GM04504 (cell line): ENCODE measurements around the gene COL2A1.

Experiments
- DNase-seq: peaks from one replicate; pipeline ENCODE4 v3.0.0-alpha.2; 2012; ENCODE audit warnings: low read depth

The COL2A1 gene

GRCh38 chr12:47944685-47945340 is 59.5 kb downstream of the COL2A1 start:
- DNase-seq: no peak

- DNase-seq: no peak
Observed at GRCh38 chr12:47943623-47944340, 60.5 kb downstream of the COL2A1 start.

- no peak for DNase-seq
Observed at GRCh38 chr12:47942614-47943225, 61.6 kb downstream of the COL2A1 start.

DNA sequence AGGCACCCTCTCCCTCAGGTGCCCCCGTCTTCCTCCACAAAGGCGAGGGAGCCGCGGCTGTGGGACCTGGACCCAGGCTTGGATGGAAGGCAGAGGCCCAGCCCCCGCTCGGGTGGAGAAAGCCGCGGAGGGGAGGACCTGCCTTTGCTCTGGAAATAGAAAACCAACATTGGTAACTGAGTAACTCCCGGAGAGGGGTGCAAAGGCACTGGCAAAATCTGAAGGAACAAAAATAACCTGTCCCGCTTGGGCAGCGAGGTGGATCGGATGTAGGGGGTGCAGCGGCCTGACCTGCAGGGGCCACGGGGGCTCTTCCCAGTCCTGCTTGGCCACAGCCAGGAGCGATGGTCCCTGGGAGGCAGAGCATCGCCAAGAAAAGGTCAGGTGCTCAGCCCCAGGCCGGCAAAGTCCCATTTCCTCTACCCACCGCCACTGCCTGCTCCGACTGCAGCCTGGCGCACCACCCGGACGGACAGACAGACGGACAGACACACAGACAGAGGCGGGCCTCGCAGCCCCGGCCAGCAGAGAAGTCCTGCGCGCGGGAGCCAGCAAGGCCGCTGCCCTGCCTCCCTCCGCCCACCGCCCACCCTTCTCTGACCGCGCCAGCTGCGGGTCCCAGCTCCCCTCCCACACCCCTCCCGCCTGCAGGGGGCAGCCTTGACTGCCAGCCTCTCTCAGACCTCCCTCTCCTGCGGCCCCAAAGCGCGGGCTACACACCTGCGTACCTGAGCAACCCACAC is 62.2 kb downstream of the COL2A1 start:
- DNase-seq: no peak

GRCh38 chr12:47941475-47941780 is 62.8 kb downstream of the COL2A1 start:
- no peak for DNase-seq

- DNase-seq: no peak
Observed at GRCh38 chr12:47940773-47941474, 63.4 kb downstream of the COL2A1 start.

DNA sequence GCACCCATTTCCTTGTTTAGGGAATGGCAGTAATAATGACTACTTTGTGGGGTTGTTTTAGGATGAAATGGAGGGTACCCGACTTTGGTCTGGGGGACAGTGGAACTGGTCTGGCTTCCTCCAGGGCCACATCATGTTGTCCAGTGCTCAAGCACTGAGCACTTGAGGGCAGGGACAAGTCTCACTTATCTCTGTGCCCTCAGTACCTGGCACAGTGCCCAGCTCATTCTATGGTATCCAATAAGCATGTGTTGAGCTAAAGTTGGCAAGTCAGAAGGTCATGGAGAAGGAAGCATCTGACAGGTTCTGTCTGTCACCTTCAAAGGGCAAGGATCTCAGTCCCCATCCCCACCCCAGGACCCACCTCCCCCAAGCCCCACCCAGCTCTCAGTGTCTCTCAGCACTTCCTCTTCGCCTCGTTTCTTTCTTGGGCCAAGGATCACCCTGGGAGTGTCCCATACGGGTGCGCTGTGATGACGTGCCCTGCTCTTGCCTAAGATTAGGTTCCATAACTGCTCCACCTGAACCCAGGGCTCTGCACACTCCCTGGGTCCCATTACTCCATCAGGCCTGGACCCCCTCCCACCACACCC is 65.2 kb downstream of the COL2A1 start:
- DNase-seq: no peak

- DNase-seq: no peak
Observed at GRCh38 chr12:47938594-47938993, 65.7 kb downstream of the COL2A1 start.

GRCh38 chr12:47938093-47938492 is 66.2 kb downstream of the COL2A1 start:
- no peak for DNase-seq

DNA sequence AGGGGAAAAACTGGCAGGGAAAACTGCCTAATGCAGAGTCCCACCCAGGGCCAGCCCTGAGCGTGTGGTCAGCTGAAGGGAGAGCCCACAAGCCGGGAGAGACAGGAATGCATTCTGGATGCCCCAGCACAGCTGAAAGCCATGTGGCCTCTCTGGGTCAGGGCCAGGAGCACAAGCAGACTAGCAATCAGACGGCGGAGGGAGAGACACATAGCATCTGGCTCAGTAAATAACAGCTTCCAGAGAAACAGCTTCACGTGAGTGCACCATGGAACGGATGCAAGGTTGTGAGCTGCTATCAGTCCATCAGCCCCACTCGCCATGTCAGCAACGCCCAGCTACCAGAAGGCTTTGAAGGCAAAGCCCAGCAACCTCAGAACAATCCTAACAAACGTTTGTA is 69.1 kb downstream of the COL2A1 start:
- DNase-seq: peak; percentile 85

DNA sequence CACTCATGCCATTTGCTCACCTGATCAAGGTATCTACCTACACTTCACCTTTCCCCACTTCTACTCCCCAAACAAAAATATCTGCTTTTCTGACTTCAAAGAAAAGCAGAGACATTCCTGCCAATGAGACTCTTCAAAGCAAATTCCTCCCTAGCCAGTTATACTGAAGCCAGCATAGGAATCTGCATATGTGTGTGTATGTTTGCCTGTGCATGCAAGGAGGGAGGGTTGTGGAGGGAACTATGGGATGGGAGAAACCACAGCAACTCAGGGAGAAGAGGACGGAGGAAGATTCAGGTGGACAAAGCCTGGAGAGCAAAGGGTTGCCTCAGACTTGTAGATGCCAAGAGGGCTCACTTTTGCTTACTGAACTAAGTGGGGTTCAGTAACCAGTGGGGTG is 73.1 kb downstream of the COL2A1 start:
- no peak for DNase-seq

GRCh38 chr12:47930634-47931033 is 73.6 kb downstream of the COL2A1 start:
- DNase-seq: no peak

- DNase-seq: no peak
Observed at GRCh38 chr12:47927346-47927745, 76.9 kb downstream of the COL2A1 start.
